HG03520 (cell line): ENCODE data around the gene SH3BGRL2.
"Not testable (repeated sequence)": the region's sequence is repeated elsewhere in the genome, so short reads cannot be mapped to it uniquely, and the experiment has no call there.

ENCODE experiments used
- ATAC-seq: cut with Tn5 transposase; IDR thresholded peaks from one replicate; pipeline ENCODE4 v1.9.1; 2021; ENCODE audit warnings: mild to moderate bottlenecking, moderate library complexity; ENCODE audit not compliant: unreplicated experiment

The SH3BGRL2 gene

GRCh38 chr6:79648328-79648727 is 17.2 kb downstream of the SH3BGRL2 start:
- ATAC-seq, result no peak

GRCh38 chr6:79649016-79649415 is 17.9 kb downstream of the SH3BGRL2 start:
- ATAC-seq, result no peak

DNA sequence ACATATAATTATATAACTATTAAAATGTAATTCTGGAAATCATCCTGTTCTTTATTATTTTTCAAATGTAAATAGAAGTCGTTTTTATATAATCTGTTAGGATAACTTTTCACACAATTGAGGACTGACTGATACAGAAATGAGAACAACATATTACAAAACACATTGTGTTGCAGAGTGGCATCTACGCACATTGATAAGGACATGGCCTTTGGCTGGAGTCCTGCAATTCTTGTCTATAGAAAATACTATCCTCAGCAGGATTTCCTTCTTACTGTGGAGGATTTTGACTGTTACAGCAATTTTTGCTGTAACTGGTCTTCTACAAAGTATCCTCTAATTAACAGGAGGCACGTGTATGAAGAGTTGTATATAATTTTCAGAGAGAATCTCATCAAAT is 19.8 kb downstream of the SH3BGRL2 start:
- ATAC-seq, result no peak

- ATAC-seq, result no peak
These were observed 25.0 kb downstream of the SH3BGRL2 start for GRCh38 chr6:79656134-79656533.

DNA sequence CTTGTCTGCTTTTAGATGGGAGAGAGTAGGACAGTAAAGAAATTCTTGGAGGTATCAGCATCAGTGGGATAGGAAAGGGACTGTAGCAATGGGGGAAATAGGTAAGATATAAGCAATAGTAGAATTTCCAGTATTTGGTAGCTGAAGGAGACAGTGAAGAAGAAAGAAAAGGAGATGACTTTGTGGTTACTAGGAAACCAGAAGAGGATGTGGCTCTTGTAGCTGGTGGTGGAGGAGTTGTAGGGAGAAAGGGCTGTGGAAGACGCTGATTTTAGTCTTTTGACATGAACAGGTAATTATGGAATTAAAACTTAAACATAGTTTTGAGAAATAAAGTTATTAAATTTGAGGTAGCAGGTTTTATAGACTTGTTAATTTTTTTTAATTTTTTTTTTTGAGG is 26.1 kb downstream of the SH3BGRL2 start:
- ATAC-seq, result no peak

DNA sequence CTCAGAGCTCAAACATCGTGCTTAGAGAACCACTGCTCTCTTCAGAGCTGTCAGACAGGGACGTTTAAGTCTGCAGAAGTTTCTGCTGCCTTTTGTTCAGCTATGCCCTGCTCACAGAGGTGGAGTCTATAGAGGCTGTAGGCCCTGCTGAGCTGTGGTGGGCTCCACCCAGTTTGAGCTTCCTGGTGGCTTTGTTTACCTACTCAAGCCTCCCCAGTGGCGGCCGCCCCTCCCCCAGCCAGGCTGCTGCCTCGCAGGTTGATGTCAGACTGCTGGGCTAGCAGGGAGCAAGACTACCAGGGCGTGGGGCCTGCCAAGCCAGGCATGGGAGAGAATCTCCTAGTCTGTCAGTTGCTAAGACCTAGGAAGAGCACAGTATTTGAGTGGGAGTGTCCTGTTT is 32.5 kb downstream of the SH3BGRL2 start:
- ATAC-seq, result not testable (repeated sequence)

GRCh38 chr6:79665725-79666551 is 34.8 kb downstream of the SH3BGRL2 start:
- no peak for ATAC-seq

DNA sequence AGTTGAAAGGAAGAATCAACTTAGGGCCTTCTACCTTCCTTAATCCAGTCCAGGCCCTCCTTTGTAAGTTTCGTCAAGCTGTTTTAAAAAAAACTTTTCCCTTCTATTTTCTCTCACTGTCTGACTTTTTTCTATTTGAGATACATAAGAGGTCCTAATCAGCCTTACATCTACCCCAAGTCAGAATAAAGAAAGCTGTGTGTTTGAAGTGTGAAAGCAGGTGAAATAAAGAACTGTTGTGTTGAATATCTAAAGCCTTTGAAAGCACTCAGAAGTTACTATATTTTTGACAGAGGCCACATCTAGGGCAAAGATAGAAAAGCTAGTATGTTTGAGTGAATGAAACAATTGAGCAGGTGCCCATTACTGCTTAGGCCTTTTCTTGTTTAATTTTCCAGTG is 35.5 kb downstream of the SH3BGRL2 start:
- ATAC-seq, result no peak

- peak; percentile 21 for ATAC-seq
These were observed 37.3 kb downstream of the SH3BGRL2 start for GRCh38 chr6:79668381-79668780.

DNA sequence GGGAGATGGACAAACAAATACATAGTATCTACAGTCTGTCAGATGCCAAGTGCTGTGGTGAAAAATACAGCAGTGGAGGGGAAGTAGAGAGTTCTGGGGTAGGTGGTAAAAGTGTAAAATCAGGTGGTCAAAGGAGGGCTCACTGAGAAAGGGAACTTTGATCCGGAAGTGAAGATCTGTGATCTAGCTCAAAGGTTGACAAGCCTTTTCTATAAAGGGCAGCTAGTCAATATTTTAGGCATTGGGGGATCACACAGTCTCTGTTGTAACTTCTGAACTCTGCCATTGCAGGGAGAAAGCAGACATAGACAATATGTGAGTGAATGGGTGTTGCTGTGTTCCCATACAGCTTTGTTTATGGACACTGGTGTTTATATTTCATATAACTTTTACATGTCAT is 38.6 kb downstream of the SH3BGRL2 start:
- ATAC-seq, result no peak

DNA sequence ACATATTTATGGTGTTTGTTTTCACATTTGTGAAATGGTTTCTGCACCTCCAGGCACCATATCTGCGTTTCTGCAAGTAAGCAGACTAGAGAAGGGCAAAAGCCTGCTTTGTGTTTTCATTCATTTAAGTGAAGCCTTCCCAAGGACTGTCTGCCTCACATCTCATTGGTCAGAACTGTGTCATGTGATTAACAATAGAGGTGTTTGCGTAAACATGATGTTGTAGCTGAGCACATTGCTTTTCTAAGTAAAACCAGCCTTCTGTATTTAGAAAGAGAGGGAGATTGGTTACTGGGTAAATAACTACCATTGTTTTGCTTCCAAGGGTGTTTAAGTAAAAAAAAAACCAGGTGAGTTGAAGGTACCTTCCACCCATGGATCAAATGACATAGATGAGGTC is 39.7 kb downstream of the SH3BGRL2 start:
- ATAC-seq, result no peak

DNA sequence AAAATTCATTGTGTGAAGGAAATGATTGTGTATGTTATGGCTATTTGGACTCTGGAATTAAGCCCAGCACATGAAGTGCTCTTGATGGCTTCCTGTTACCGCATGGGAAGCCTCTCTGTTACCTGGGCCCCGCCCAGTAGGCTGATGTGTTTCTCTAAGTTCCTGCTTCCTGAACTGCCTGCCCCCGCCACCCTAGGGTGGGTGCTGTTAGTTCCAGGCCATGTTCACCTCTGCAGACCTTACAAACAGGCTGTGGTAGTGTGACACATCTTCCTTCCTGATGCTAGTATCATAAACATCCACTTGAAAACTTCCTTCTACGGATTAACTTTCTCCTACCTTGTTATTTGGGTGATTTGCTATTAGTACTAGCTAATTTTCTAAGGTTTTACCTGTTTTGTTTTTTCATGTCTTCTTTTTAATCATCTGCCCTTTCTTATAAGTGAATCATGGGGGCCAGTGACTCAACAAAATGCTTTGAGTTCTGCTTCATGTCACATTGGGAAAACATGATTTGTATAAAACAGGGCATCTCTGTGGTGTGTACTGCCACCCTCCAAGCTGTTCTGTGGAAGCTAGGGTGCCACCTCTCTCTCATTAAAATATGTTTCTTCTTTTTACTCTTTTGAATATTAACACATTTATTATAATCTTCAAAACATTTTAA is 40.6 kb downstream of the SH3BGRL2 start:
- ATAC-seq, result no peak

GRCh38 chr6:79672631-79673111 is 41.5 kb downstream of the SH3BGRL2 start:
- no peak for ATAC-seq

GRCh38 chr6:79673947-79674346 is 42.8 kb downstream of the SH3BGRL2 start:
- no peak for ATAC-seq

- ATAC-seq, result no peak
These were observed 45.9 kb downstream of the SH3BGRL2 start for GRCh38 chr6:79676785-79677736.

DNA sequence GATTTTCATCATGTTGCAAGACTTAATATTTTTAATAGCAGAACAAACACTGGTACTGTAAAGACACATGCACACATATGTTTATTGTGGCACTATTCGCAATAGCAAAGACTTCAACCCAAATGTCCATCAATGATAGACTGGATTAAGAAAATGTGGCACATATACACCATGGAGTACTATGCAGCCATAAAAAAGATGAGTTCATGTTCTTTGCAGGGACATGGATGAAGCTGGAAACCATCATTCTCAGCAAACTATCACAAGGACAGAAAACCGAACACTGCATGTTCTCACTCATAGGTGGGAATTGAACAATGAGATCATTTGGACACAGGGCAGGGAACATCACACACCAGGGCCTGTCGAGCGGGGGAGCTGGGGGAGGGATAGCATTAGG is 51.6 kb downstream of the SH3BGRL2 start:
- ATAC-seq, result not testable (repeated sequence)

DNA sequence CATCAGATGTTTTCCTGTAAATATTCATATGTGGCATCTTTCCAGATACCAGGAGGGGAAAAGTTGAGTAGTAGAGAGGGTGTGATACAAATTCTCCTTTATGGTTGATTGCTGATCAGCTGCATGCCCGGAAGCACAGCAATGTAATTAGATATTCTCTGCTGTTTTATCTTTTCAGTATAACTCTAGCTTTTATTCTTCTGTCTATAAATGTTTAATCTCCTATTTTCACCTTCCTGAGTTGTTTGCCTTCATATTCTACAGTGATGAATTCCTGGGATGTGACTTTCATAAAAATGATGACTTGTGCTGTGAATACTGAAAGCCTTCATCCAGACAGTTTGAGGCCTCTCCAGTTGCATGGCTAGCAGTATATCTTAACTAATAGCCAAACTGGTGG is 53.7 kb downstream of the SH3BGRL2 start:
- no peak for ATAC-seq

- ATAC-seq, result no peak
These were observed 55.7 kb downstream of the SH3BGRL2 start for GRCh38 chr6:79686707-79687309.

GRCh38 chr6:79687759-79688158 is 56.6 kb downstream of the SH3BGRL2 start:
- ATAC-seq, result no peak

DNA sequence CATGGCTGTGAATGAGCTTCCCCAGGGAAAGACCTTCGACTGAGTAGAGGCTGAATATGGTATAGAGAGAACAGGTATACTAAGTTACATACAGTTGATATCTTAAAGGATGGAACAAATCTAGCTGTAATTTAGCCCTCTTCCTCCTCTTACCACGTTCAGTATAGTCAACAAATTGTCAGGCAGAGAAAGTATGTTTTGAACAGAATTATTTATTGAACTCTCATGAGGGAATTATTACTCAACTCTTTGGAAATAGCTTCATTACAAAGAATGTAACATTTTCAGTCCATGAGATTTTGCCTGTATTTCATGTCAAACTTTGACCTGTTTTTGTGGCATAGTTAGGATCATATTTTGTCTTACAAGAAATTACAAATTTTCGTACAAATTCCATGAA is 63.0 kb downstream of the SH3BGRL2 start:
- ATAC-seq, result no peak
